Fibroblast of the aortic adventitia (primary cell): ENCODE data around the gene MAPK4. TPM values are rescaled to one million over a fixed set of nuclear protein-coding genes. Genes with fewer than 3 reads are reported as not detected.
"Not testable (repeated sequence)": the region's sequence is repeated elsewhere in the genome, so short reads cannot be mapped to it uniquely, and the experiment has no call there.

Experiments
- DNase-seq: peaks from one replicate; pipeline ENCODE4 v3.0.0-alpha.2; 2010; ENCODE audit warnings: low read depth
- H3K4me3 ChIP-seq: 2 replicates; pipeline ENCODE4 v1.5.1; 2011; ENCODE audit warnings: low read depth, mild to moderate bottlenecking, control low read depth, low read length, moderate library complexity
- CTCF ChIP-seq: IDR thresholded peaks from 2 replicates; pipeline ENCODE4 v1.5.1; 2011; ENCODE audit warnings: mild to moderate bottlenecking, low read length, control low read depth, inconsistent platforms; ENCODE audit not compliant: insufficient read depth
- total RNA-seq: library from RNA; depleted of rRNA; stranded (reverse); fragments of >200 nt; gene quantifications from 2 replicates; pipeline ENCODE4 v1.2.3, GENCODE V29; 2012; ENCODE audit warnings: low replicate concordance

Gene MAPK4
- total RNA-seq, 1 donor, result under 0.01 TPM

GRCh38 chr18:50562686-50563085, 2.8 kb downstream of the MAPK4 start:
- no peak overlapping the region for H3K4me3 ChIP-seq
- TF ChIP-seq CTCF, result no peak
- no peak for DNase-seq

GRCh38 chr18:50563376-50563775, 3.5 kb downstream of the MAPK4 start:
- DNase-seq, result no peak
- TF ChIP-seq CTCF, result no peak
- no peak overlapping the region for H3K4me3 ChIP-seq

DNA sequence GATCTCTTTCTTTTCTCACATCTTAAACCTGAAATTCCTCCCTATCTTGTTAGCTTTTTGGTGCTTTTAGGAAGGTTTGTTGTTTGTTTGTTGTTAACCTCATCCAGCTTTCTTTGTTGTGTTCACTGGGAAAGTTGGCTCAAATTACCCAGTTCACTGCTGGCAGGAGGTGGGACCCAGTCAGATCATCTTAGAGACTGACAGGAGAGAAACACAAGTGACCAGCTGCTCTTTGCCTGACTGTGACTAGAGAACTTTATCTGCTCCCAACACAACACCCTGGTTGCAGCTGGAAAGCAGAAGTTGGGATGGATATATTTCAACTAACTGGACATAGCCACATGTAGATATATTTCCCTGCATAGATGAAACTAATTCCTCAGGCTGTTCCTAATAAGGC, 10.0 kb downstream of the MAPK4 start:
- no peak for DNase-seq
- H3K4me3 ChIP-seq, result no peak overlapping the region
- TF ChIP-seq CTCF, result no peak

- no peak for TF ChIP-seq CTCF
- no peak overlapping the region for H3K4me3 ChIP-seq
- DNase-seq, result no peak
Observed at GRCh38 chr18:50571606-50572005, 11.7 kb downstream of the MAPK4 start.

- not testable (repeated sequence) for H3K4me3 ChIP-seq, DNase-seq
Observed at GRCh38 chr18:50573196-50573595, 13.3 kb downstream of the MAPK4 start.

GRCh38 chr18:50573679-50574078, 13.8 kb downstream of the MAPK4 start:
- DNase-seq, result no peak
- H3K4me3 ChIP-seq, result no peak overlapping the region
- no peak for TF ChIP-seq CTCF

DNA sequence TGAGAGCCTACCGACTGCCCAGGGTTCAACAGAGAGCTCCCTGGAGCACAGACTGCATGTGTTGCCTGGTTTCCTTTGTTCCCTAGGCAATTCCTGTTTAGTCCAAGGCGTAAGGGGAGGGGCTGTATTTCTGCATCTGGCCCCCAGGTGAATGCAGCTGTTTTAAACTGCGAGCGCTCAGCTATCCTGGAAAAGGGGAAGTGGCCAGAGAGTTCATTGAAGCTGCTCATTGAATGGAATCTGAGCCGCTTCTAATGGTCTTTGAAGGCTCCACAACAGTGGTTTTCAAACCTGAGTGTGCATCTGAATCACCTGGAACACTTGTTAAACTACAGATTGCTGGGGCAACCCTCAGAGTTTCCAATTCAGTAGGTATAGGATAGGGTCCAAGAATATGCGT, 18.1 kb downstream of the MAPK4 start:
- TF ChIP-seq CTCF, result no peak
- no peak for DNase-seq
- H3K4me3 ChIP-seq, result no peak overlapping the region

DNA sequence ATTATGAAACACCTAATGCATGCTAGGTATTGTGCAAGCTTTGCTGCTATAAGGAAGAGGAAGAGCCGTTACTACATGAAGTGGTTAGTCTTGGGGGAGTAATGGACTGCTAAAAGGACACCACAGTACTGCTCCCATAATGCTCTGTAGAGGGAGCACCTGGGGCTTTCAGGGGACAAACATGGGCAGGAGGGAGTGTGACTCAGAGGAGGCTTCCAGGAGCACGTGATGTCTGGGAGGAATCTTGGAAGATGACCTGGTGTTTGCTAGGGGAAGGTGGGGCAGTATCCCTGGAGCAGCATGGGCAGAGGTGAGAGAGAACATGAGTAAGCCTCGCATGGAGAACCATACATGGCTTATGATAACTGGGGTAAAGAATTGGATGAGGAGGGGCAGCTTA, 18.8 kb downstream of the MAPK4 start:
- no peak for DNase-seq
- no peak overlapping the region for H3K4me3 ChIP-seq
- TF ChIP-seq CTCF, result no peak
